Central memory CD8-positive, alpha-beta T cell (primary cell): ENCODE results near the gene CHRDL2.

ENCODE experiments used
- ATAC-seq: fragments of 150-1000 bp; cut with Tn5 transposase; replicated peaks from 2 replicates; pipeline ENCODE4 v1.10.0; 2022; ENCODE audit warnings: mild to moderate bottlenecking, moderate FRiP score, moderate number of reproducible peaks; ENCODE audit not compliant: poor library complexity, severe bottlenecking; ENCODE audit errors: extremely low read depth
- DNase-seq, 2 donors: peaks; one replicate each; pipeline ENCODE4 v3.0.0; 2021; ENCODE audit warnings: low spot score in 2 of 2
- H3K27ac Mint-ChIP-seq: one replicate; pipeline ENCODE4 v1.8.0; 2022; ENCODE audit warnings: low read depth, mild to moderate bottlenecking, moderate library complexity, mixed read lengths
- H3K27me3 Mint-ChIP-seq: one replicate; pipeline ENCODE4 v1.8.0; 2022; ENCODE audit warnings: mixed read lengths
- H3K36me3 Mint-ChIP-seq: one replicate; pipeline ENCODE4 v1.8.0; 2022; ENCODE audit warnings: mild to moderate bottlenecking, moderate library complexity, mixed read lengths; ENCODE audit not compliant: insufficient read depth
- H3K4me1 Mint-ChIP-seq: one replicate; pipeline ENCODE4 v1.8.0; 2022; ENCODE audit warnings: mixed read lengths
- H3K4me3 Mint-ChIP-seq: one replicate; pipeline ENCODE4 v1.8.0; 2022; ENCODE audit warnings: mild to moderate bottlenecking, moderate library complexity, mixed read lengths
- H3K9me3 Mint-ChIP-seq: one replicate; pipeline ENCODE4 v1.8.0; 2022; ENCODE audit warnings: mixed read lengths

Gene CHRDL2

DNA sequence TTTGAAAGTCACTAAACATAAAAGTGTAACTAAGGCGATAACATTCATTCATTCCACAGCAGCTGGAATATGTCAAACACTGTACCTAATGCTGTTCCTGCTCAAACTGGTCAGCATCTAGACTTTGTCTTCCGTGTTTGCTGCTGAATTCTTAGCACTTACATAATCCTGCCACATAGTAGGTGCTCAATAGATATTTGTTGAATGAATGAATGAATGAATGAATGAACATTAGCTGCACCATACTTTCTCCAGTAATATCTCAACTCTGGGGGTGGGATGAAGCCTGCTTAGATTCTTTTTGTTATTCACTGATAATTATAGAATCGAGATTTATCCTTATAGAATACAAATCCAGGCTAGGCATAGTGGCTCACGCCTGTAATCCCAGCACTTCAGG, 10.8 kb upstream of the CHRDL2 start:
- no peak for DNase-seq
- H3K4me1 Mint-ChIP-seq = peaks cover 6% of the 10 kb centered on the region
- no peaks in the 10 kb centered on the region for H3K36me3 Mint-ChIP-seq
- ATAC-seq = no peak
- H3K4me3 Mint-ChIP-seq = no peak overlapping the region
- H3K27ac Mint-ChIP-seq = no peak overlapping the region
- H3K27me3 Mint-ChIP-seq = peaks cover 13% of the 10 kb centered on the region
- no peaks in the 10 kb centered on the region for H3K9me3 Mint-ChIP-seq

DNA sequence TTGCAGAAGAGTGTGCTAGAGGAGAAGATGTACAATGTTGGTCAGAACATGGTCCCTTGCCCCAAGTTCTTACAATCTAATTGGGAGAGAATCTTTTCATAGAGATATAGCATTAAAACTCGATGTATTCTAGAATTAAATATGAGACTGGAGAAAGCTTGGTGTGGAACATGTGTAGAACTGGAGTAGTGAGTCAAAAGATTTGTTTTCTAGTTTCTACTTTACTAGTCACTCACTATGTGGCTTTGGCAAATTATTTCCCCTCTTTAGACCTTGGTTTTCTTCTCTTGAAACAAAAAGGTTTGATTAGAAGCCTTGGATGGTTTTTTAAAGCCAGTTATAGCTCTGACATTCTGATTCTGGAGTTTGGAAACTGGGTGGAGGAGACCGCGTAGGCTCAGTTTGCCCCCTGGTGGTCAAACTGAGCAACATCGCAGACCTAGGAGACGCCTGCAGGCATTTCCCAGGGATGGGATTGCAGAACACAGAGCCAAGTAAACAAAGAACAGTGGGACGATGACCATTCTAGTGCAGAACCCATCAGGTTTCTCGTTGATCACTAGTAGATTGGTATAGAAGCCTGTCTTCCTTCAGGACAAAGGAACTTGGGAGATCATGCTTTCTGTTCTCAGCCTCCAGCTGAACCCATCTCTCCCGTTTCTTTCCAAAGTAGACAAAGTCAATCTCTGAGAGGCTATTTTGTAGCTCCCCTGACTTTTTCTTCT, 8.5 kb upstream of the CHRDL2 start:
- H3K27ac Mint-ChIP-seq = no peak overlapping the region
- H3K4me3 Mint-ChIP-seq = no peak overlapping the region
- no peaks in the 10 kb centered on the region for H3K9me3 Mint-ChIP-seq
- ATAC-seq (peak; percentile 69), DNase-seq (no peak)
- peaks cover 6% of the 10 kb centered on the region for H3K4me1 Mint-ChIP-seq
- H3K27me3 Mint-ChIP-seq = peaks cover 29% of the 10 kb centered on the region
- H3K36me3 Mint-ChIP-seq = no peaks in the 10 kb centered on the region

DNA sequence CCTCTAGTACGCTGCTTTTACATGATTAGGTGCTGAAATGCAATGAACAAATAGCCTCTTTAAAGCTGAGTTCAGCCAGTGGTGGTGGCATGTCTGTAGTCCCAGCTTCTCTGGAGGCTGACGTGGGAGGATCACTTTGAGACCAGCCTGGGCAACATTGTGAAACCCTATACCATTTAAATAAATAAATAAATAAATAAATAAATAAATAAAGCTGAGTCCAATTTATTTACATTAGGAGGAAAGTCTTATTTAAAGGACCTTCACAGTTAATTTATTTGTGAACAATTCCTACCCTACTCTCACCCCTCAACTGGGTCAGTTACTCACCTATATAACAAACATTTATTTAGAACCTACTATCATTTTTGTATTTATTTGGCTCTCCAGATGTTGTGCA, 4.8 kb upstream of the CHRDL2 start:
- H3K4me1 Mint-ChIP-seq = peaks cover 6% of the 10 kb centered on the region

DNA sequence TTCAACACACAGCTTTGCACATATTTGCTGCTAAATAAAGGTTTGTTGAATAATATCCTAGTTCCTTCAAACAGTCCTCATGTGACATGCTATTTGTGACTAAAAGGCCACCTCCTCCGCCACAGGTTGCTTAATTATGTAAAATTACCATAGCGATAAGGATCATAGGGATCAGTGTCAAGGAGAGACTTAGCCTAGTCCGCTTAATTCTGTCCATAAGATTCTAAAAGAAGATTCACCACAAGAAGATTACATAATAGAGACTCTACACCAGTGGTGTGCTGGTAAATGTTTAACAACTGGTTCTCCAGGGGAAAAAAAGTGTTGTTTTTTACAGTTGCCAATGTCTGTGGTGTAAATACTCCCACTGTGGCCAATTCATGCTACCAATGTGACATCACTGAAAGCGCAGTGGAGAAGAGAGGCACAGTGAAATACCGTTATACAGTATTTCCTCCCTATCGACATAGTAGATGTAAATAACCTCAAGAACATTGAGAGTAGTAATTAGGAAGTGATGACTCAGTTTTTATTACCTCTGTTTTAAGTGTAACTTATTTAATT, 4.2 kb upstream of the CHRDL2 start:
- ATAC-seq (peak; percentile 77), DNase-seq (no peak)
- no peaks in the 10 kb centered on the region for H3K9me3 Mint-ChIP-seq
- no peak overlapping the region for H3K27ac Mint-ChIP-seq
- peaks cover 65% of the 10 kb centered on the region for H3K27me3 Mint-ChIP-seq
- peaks cover 10% of the 10 kb centered on the region for H3K4me1 Mint-ChIP-seq
- no peak overlapping the region for H3K4me3 Mint-ChIP-seq
- H3K36me3 Mint-ChIP-seq = no peaks in the 10 kb centered on the region

More for the DNA sequence above, 4.8 kb upstream of the CHRDL2 start:
- ATAC-seq = no peak
- no peaks in the 10 kb centered on the region for H3K36me3 Mint-ChIP-seq
- DNase-seq = no peak
- no peak overlapping the region for H3K27ac Mint-ChIP-seq
- H3K4me3 Mint-ChIP-seq = no peak overlapping the region
- no peaks in the 10 kb centered on the region for H3K9me3 Mint-ChIP-seq
- peaks cover 60% of the 10 kb centered on the region for H3K27me3 Mint-ChIP-seq

DNA sequence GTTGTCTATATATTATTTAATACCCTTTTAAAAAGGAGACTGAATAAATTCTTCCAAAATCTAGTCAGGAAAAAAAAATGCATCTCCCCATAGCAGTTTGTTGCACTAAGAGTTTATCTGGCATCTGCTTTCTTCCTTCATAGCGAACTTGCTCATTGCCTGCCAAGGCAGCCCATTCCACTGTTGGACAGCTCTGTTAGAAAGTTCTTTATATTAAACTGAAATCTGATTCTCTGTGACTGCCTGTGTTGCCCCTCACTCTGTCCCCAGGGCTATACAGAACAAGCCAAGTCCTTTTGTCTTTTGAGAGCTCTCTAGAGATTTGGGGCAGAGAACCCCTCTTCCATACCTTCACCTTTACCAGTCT, 3.3 kb upstream of the CHRDL2 start:
- DNase-seq = no peak
- H3K4me1 Mint-ChIP-seq = peaks cover 4% of the 10 kb centered on the region
- H3K27me3 Mint-ChIP-seq = peaks cover 73% of the 10 kb centered on the region
- H3K4me3 Mint-ChIP-seq = no peak overlapping the region
- H3K27ac Mint-ChIP-seq = no peak overlapping the region
- ATAC-seq = no peak
- no peaks in the 10 kb centered on the region for H3K36me3 Mint-ChIP-seq
- no peaks in the 10 kb centered on the region for H3K9me3 Mint-ChIP-seq

DNA sequence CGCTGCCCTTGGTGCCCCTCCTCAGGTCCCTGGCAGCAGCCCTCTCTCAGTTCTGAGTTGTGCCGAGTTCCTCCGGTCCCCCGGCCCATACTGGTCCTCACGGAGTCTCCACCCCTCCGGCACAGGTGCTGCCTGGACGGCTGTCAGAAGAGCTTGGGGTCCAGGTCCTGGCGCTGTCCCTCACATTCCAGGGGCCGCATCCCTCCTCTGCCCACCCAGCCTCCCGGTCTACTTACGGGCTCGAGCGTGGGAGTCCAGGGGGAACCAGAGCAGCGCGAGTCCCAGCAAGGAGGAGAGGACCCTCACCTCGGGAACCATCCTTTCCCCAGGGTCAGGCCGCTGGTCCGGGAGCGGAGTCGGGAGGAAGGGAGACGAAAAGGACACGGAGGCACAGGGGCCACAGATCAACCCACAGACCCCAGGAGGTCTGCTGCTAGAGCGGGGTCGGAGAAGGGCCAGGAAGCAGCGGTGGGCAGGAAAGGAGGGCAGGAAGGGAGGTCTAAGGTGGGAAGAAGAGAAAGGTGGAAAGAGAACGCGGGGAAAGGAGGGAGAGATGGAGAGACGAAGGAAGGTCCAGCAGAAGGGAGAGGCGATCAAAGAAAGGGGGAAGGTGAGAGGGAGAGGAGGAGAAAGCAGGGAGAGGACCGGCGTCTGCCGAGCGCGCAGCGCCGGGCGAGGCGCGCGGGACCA, 510 bp downstream of the CHRDL2 start:
- Mint-ChIP-seq H3K4me3 (peak overlapping the region; percentile 46), H3K9me3 (no peaks in the 10 kb centered on the region), H3K27ac (no peak overlapping the region), H3K36me3 (no peaks in the 10 kb centered on the region), H3K27me3 (peaks cover 54% of the 10 kb centered on the region), H3K4me1 (peaks cover 4% of the 10 kb centered on the region)
- DNase-seq (no peak), ATAC-seq (no peak)

DNA sequence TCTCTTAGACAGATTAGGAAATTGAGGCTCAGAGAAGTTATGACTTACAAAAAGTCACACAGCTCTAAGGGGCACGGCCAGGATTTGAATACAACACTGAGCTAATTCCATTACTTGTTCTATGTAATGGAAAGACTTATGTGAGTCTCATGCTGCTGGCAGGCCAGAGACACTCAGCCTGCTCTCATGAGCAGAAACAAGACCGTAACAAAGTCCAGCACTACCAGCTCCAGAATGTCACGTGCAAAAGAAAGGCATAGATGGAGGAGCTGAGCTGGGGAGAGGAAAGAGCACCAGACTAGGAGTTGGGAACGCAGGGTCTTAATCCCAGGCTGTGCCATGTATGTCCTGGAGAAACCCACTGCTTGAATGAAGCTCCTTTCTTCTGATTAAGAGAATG, 1.8 kb downstream of the CHRDL2 start:
- Mint-ChIP-seq H3K4me1 (peaks cover 4% of the 10 kb centered on the region), H3K36me3 (no peaks in the 10 kb centered on the region), H3K27me3 (peaks cover 45% of the 10 kb centered on the region), H3K4me3 (no peak overlapping the region), H3K9me3 (no peaks in the 10 kb centered on the region), H3K27ac (no peak overlapping the region)
- DNase-seq (no peak), ATAC-seq (no peak)

DNA sequence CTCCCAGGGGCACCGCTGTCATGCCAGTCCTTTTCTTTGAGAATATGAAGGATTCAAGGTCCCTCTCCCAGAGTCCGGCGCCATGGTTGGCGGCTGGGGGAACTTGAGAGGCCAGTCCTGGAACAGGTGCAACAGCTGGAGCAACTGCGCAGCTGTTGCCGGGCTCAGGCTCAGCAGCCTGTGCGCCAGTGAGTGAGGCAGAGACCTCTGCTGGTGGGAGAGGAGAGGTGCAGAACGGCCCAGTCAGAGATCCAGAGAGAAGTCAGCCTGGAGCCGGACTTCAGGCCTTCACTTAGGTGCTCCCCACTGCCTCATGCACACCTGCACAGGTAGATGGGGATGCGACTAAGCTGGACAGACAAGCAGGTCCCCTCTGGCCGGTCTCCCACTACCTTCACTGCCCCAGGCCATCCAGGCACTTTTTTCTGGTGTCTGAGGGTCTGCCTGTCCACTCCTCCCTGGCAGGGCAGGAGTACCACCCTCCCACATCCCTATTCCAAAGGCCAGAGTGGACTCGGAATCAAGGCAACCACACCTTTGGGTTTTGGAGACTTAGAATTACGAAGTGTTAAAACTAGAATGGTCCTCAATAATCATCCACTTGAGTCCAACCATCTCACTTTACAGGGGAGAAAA, 4.6 kb downstream of the CHRDL2 start:
- peak; percentile 33 to 42 for DNase-seq
- H3K36me3 Mint-ChIP-seq = no peaks in the 10 kb centered on the region
- ATAC-seq = peak; percentile 71
- peaks cover 4% of the 10 kb centered on the region for H3K4me1 Mint-ChIP-seq
- peaks cover 20% of the 10 kb centered on the region for H3K27me3 Mint-ChIP-seq
- no peak overlapping the region for H3K27ac Mint-ChIP-seq
- no peak overlapping the region for H3K4me3 Mint-ChIP-seq
- no peaks in the 10 kb centered on the region for H3K9me3 Mint-ChIP-seq

DNA sequence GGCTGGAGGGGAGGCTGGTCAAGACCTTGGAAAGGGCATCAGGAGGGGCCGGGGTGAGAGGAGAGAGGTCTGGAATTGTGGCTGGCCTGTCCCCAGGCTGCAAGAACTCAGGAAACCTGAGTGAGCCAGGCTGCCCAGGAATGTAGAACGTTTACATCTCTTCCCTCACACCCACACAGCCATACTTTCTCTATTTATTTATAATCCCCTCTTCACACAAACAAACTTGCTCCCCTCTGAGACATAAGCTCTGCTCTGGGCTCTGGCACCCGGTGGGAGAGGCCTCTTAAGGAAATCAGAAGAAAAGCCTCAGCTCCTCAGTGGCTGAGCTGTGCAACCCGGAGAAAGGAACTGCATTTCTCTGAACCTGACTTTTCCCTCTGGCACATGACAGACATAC, 5.5 kb downstream of the CHRDL2 start:
- Mint-ChIP-seq H3K4me1 (peaks cover 1% of the 10 kb centered on the region), H3K27me3 (peaks cover 12% of the 10 kb centered on the region), H3K4me3 (no peak overlapping the region), H3K9me3 (no peaks in the 10 kb centered on the region), H3K27ac (no peak overlapping the region), H3K36me3 (no peaks in the 10 kb centered on the region)
- DNase-seq (no peak), ATAC-seq (no peak)

DNA sequence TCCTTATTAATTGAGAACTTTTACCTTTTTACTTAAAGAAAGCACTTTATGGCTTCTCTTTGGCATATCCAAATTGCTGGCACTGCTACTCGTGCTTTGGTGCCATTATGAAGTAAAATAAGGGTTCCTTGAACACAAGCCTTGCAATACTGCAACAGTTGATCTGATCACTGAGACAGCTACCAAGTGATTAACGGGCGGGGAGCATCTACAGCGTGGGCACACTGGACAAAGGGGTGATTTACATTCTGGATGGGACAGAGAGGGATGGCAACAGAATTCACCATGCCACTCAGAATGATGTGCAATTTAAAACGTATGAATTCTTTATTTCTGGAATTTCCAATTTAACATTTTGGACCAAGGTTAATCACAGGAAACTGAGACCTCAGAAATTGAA, 7.7 kb downstream of the CHRDL2 start:
- Mint-ChIP-seq H3K4me1 (no peaks in the 10 kb centered on the region), H3K9me3 (no peaks in the 10 kb centered on the region), H3K27ac (no peak overlapping the region), H3K27me3 (no peaks in the 10 kb centered on the region), H3K36me3 (no peaks in the 10 kb centered on the region), H3K4me3 (no peak overlapping the region)
- ATAC-seq (no peak), DNase-seq (no peak)

DNA sequence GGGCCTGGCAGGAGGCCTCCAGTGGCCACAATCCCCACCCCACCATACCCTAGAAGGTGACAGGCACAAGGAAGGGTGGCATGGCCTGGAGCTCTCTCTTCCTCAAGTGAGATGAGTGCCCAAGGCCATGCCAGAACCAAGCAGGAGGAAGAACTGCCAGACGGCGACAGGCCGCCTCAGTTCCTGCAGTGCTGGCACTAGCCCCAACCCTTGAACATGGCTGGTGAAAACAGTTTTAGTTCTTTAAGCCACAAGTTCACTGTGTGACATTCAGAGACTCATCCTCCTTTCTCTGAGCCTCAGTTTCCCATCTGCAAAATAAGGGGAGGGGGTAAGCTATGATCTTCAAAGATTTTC, 9.8 kb downstream of the CHRDL2 start:
- no peaks in the 10 kb centered on the region for H3K9me3 Mint-ChIP-seq
- ATAC-seq (no peak), DNase-seq (no peak)
- H3K36me3 Mint-ChIP-seq = no peaks in the 10 kb centered on the region
- no peak overlapping the region for H3K27ac Mint-ChIP-seq
- H3K27me3 Mint-ChIP-seq = no peaks in the 10 kb centered on the region
- no peak overlapping the region for H3K4me3 Mint-ChIP-seq
- H3K4me1 Mint-ChIP-seq = no peaks in the 10 kb centered on the region

DNA sequence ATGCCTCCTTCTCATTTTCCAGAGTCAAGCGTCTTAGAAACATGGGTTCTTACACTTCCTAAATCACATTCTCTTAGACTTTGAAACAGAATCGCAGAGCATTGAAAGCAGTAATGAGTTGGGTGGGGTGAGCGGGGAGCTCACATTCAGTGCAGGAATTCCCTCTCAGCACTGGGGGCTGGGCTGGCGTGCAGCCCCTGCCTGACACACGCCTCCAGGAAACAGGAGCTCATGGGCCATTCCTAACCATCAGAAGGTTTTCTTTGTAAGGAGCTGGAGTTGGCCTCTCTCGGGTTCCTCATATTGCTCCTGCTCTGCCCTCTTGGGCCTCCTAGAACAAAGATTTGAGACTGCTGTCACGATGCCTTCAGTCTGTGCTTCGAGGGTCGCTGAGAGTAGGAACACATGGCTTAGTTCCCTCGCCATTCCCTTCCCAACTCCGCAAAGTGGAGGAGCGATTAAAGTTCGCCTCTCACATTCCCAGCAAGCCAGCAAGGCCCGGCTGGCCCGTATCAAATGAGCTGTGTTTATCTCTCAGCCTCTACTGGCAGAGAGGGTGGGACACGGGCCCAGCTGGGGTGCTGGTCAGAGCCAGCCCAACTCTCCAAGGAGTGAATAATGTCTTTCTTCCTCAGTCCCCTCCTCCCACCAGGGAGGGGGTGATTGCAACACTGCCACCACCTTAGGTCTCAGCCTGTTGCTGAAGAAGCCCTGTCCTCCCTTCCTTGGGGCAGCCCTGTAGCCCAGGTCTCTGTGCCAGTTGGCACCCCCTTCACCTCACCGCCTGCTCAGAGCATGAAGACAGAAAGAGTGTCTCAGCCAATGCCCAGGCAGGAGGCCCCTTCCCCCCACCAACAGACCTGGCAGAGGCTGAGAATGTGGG, 10.4 kb downstream of the CHRDL2 start:
- no peaks in the 10 kb centered on the region for H3K36me3 Mint-ChIP-seq
- ATAC-seq (no peak), DNase-seq (no peak)
- no peaks in the 10 kb centered on the region for H3K9me3 Mint-ChIP-seq
- no peak overlapping the region for H3K27ac Mint-ChIP-seq
- H3K4me3 Mint-ChIP-seq = no peak overlapping the region
- no peaks in the 10 kb centered on the region for H3K4me1 Mint-ChIP-seq
- no peaks in the 10 kb centered on the region for H3K27me3 Mint-ChIP-seq
